ENCODE data around the gene YKT6.

The YKT6 gene

GRCh38 chr7:44216019-44216418, 15.2 kb downstream of the YKT6 start:
- peaks cover 38% of the 10 kb centered on the region for H3K36me3 ChIP-seq (ENCODE audit: insufficient read depth, low read length)
- H3K4me2 ChIP-seq (ENCODE audit: low read length) = no peak overlapping the region
- no peak overlapping the region for H3K9ac ChIP-seq (ENCODE audit: low read depth, low read length)
- no peak overlapping the region for H3K4me3 ChIP-seq (ENCODE audit: low read length)
- H3K27me3 ChIP-seq (ENCODE audit: control insufficient read depth, insufficient read depth, low read length) = no peaks in the 10 kb centered on the region
- no peaks in the 10 kb centered on the region for H3K4me1 ChIP-seq (ENCODE audit: control insufficient read depth, insufficient read depth, low read length)
- peaks cover 12% of the 10 kb centered on the region for H3K9me3 ChIP-seq (replicated peaks; ENCODE audit: low read length)

DNA sequence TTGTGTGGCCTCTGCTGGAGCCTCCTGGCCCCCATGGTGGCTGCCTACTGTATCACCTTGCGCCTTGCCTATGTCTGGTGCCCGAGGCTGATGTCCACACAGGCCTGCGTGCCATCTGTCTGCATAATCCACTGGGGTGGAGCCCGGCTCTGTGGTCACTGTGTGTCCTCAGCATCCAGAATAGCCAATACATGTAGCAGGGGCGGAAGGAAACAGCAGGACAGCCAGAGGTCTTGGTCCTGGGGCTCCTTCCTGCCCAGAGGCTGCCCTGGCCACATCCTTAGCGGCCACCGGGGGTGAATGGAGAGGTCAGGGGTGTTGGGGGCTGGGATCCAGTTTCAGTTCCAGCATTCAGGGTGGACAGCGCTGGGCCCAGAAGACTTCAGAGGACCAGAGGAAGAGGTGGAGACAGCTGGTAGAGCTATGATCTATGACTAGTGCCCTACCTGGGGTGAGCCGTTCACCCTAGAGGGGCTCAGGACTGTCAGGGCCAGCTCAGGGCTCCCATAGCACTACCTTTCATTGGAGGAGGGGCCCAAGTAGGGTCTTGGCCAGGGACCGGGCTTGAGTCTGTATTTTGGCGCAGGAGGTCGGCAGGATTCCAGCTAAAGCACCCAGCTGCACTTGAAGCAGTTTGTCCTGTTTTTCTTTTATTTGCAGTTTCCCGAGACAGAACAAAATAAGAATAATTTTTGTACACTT, 15.9 kb downstream of the YKT6 start:
- Histone ChIP-seq H3K27me3 (ENCODE audit: control insufficient read depth, insufficient read depth, low read length) (no peaks in the 10 kb centered on the region), H3K4me1 (ENCODE audit: control insufficient read depth, insufficient read depth, low read length) (no peaks in the 10 kb centered on the region), H3K36me3 (ENCODE audit: insufficient read depth, low read length) (peaks cover 31% of the 10 kb centered on the region), H3K9ac (ENCODE audit: low read depth, low read length) (no peak overlapping the region), H3K4me2 (ENCODE audit: low read length) (no peak overlapping the region), H3K4me3 (ENCODE audit: low read length) (no peak overlapping the region), H3K9me3 (replicated peaks; ENCODE audit: low read length) (peaks cover 12% of the 10 kb centered on the region)

- H3K4me2 ChIP-seq (ENCODE audit: low read length) = no peak overlapping the region
- no peak overlapping the region for H3K4me3 ChIP-seq (ENCODE audit: low read length)
- no peaks in the 10 kb centered on the region for H3K4me1 ChIP-seq (ENCODE audit: control insufficient read depth, insufficient read depth, low read length)
- peaks cover 25% of the 10 kb centered on the region for H3K36me3 ChIP-seq (ENCODE audit: insufficient read depth, low read length)
- H3K9me3 ChIP-seq (replicated peaks; ENCODE audit: low read length) = peaks cover 12% of the 10 kb centered on the region
- H3K27me3 ChIP-seq (ENCODE audit: control insufficient read depth, insufficient read depth, low read length) = no peaks in the 10 kb centered on the region
- H3K9ac ChIP-seq (ENCODE audit: low read depth, low read length) = no peak overlapping the region
Observed at GRCh38 chr7:44217223-44217714, 16.5 kb downstream of the YKT6 start.

GRCh38 chr7:44217852-44218402, 17.1 kb downstream of the YKT6 start:
- Histone ChIP-seq H3K4me3 (ENCODE audit: low read length) (no peak overlapping the region), H3K9ac (ENCODE audit: low read depth, low read length) (no peak overlapping the region), H3K4me2 (ENCODE audit: low read length) (no peak overlapping the region), H3K36me3 (ENCODE audit: insufficient read depth, low read length) (peaks cover 19% of the 10 kb centered on the region), H3K9me3 (replicated peaks; ENCODE audit: low read length) (peaks cover 12% of the 10 kb centered on the region), H3K4me1 (ENCODE audit: control insufficient read depth, insufficient read depth, low read length) (no peaks in the 10 kb centered on the region), H3K27me3 (ENCODE audit: control insufficient read depth, insufficient read depth, low read length) (peaks cover under 1% of the 10 kb centered on the region)

- H3K4me2 ChIP-seq (ENCODE audit: low read length) = no peak overlapping the region
- H3K36me3 ChIP-seq (ENCODE audit: insufficient read depth, low read length) = peaks cover 12% of the 10 kb centered on the region
- H3K9ac ChIP-seq (ENCODE audit: low read depth, low read length) = no peak overlapping the region
- no peak overlapping the region for H3K4me3 ChIP-seq (ENCODE audit: low read length)
- peaks cover 12% of the 10 kb centered on the region for H3K9me3 ChIP-seq (replicated peaks; ENCODE audit: low read length)
- H3K4me1 ChIP-seq (ENCODE audit: control insufficient read depth, insufficient read depth, low read length) = no peaks in the 10 kb centered on the region
- H3K27me3 ChIP-seq (ENCODE audit: control insufficient read depth, insufficient read depth, low read length) = peaks cover 7% of the 10 kb centered on the region
Observed at GRCh38 chr7:44218418-44219201, 17.8 kb downstream of the YKT6 start.

- H3K9ac ChIP-seq (ENCODE audit: low read depth, low read length) = no peak overlapping the region
- peaks cover 15% of the 10 kb centered on the region for H3K27me3 ChIP-seq (ENCODE audit: control insufficient read depth, insufficient read depth, low read length)
- H3K4me1 ChIP-seq (ENCODE audit: control insufficient read depth, insufficient read depth, low read length) = no peaks in the 10 kb centered on the region
- H3K4me3 ChIP-seq (ENCODE audit: low read length) = no peak overlapping the region
- peaks cover 4% of the 10 kb centered on the region for H3K36me3 ChIP-seq (ENCODE audit: insufficient read depth, low read length)
- H3K4me2 ChIP-seq (ENCODE audit: low read length) = no peak overlapping the region
- H3K9me3 ChIP-seq (replicated peaks; ENCODE audit: low read length) = peaks cover 12% of the 10 kb centered on the region
Observed at GRCh38 chr7:44219371-44220045, 18.7 kb downstream of the YKT6 start.

- no peaks in the 10 kb centered on the region for H3K36me3 ChIP-seq (ENCODE audit: insufficient read depth, low read length)
- H3K9ac ChIP-seq (ENCODE audit: low read depth, low read length) = no peak overlapping the region
- H3K4me1 ChIP-seq (ENCODE audit: control insufficient read depth, insufficient read depth, low read length) = no peaks in the 10 kb centered on the region
- H3K9me3 ChIP-seq (replicated peaks; ENCODE audit: low read length) = peaks cover 12% of the 10 kb centered on the region
- no peak overlapping the region for H3K4me2 ChIP-seq (ENCODE audit: low read length)
- H3K4me3 ChIP-seq (ENCODE audit: low read length) = no peak overlapping the region
- peaks cover 20% of the 10 kb centered on the region for H3K27me3 ChIP-seq (ENCODE audit: control insufficient read depth, insufficient read depth, low read length)
Observed at GRCh38 chr7:44220046-44220357, 19.2 kb downstream of the YKT6 start.

- H3K9me3 ChIP-seq (replicated peaks; ENCODE audit: low read length) = peaks cover 12% of the 10 kb centered on the region
- no peak overlapping the region for H3K4me2 ChIP-seq (ENCODE audit: low read length)
- no peak overlapping the region for H3K9ac ChIP-seq (ENCODE audit: low read depth, low read length)
- H3K36me3 ChIP-seq (ENCODE audit: insufficient read depth, low read length) = no peaks in the 10 kb centered on the region
- peaks cover 25% of the 10 kb centered on the region for H3K27me3 ChIP-seq (ENCODE audit: control insufficient read depth, insufficient read depth, low read length)
- H3K4me1 ChIP-seq (ENCODE audit: control insufficient read depth, insufficient read depth, low read length) = peaks cover 1% of the 10 kb centered on the region
- no peak overlapping the region for H3K4me3 ChIP-seq (ENCODE audit: low read length)
Observed at GRCh38 chr7:44220358-44221112, 19.8 kb downstream of the YKT6 start.

DNA sequence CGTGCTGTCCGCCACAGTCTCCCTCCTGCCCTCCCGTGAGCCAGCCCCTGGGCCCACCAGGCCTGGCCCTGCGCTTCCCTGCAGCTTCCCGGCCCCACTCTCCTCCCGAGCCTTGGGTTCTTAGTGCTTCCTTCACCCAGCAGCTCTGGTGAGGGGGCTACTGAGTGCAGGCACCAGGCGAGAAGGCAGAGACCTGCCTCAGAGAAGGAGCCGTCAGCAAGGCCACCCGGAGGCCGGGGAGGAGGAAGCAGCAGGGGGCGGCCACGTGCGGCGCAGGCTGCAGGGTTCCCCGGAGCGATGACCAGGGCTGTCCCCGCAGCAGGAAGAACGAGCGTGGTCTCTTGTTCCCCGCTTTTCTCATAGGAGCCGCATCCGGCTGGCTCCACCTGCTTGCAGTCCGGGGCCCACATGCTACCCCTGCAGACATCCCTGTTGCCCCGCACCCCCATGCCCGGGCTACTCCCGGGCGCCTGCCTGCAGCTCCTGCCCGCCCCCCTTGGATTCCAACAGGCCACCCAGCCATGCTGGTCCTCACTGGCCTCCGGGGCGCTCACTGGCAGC, 20.5 kb downstream of the YKT6 start:
- no peak overlapping the region for H3K4me2 ChIP-seq (ENCODE audit: low read length)
- peaks cover 12% of the 10 kb centered on the region for H3K9me3 ChIP-seq (replicated peaks; ENCODE audit: low read length)
- peaks cover 8% of the 10 kb centered on the region for H3K4me1 ChIP-seq (ENCODE audit: control insufficient read depth, insufficient read depth, low read length)
- peaks cover 32% of the 10 kb centered on the region for H3K27me3 ChIP-seq (ENCODE audit: control insufficient read depth, insufficient read depth, low read length)
- H3K9ac ChIP-seq (ENCODE audit: low read depth, low read length) = no peak overlapping the region
- H3K4me3 ChIP-seq (ENCODE audit: low read length) = no peak overlapping the region
- no peaks in the 10 kb centered on the region for H3K36me3 ChIP-seq (ENCODE audit: insufficient read depth, low read length)

DNA sequence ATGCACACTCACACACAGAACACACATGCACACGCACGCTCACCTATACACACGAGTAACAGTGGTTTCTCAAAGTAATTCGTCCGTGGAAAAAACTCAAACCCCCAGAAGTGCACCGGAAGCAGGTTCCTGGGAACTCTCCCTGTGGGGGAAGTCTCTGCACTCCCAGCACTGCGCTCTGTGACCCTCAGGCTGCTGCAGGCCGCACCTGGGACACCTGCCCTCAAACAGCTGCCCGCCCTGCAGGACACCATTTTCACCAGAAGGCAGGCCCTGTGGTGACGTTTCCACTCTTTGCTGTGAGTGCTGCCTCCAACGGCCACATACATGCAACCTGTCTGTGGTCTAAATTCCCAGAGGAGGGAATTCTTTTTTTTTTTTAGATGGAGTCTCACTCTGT, 21.3 kb downstream of the YKT6 start:
- Histone ChIP-seq H3K9me3 (replicated peaks; ENCODE audit: low read length) (peaks cover 12% of the 10 kb centered on the region), H3K9ac (ENCODE audit: low read depth, low read length) (no peak overlapping the region), H3K4me2 (ENCODE audit: low read length) (no peak overlapping the region), H3K4me3 (ENCODE audit: low read length) (no peak overlapping the region), H3K4me1 (ENCODE audit: control insufficient read depth, insufficient read depth, low read length) (peaks cover 8% of the 10 kb centered on the region), H3K36me3 (ENCODE audit: insufficient read depth, low read length) (no peaks in the 10 kb centered on the region), H3K27me3 (ENCODE audit: control insufficient read depth, insufficient read depth, low read length) (peaks cover 35% of the 10 kb centered on the region)

All from skeletal muscle satellite cell (primary cell).